Astrocyte of the cerebellum (primary cell): ENCODE results near the gene PCAT7.
"Not testable (repeated sequence)": the region's sequence is repeated elsewhere in the genome, so short reads cannot be mapped to it uniquely, and the experiment has no call there.

Experiments
- DNase-seq: peaks from one replicate; pipeline ENCODE4 v3.0.0-alpha.2; 2011; ENCODE audit warnings: low read depth
- H3K4me3 ChIP-seq: 2 replicates; pipeline ENCODE4 v1.5.1; 2011; ENCODE audit warnings: mild to moderate bottlenecking, low read depth, low read length, moderate library complexity
- CTCF ChIP-seq: IDR thresholded peaks from 2 replicates; pipeline ENCODE4 v1.5.1; 2012; ENCODE audit warnings: low read length, low read depth, moderate library complexity, mild to moderate bottlenecking; ENCODE audit errors: missing control alignments
- in situ Hi-C: cut with HindIII; loops from 2 replicates; pipeline ENCODE4 v1.10.0; 2017; ENCODE audit warnings: low sequenced_read_pairs

The PCAT7 gene

GRCh38 chr9:94533601-94534000 is 21.3 kb upstream of the PCAT7 start:
- no peak overlapping the region for H3K4me3 ChIP-seq
- DNase-seq = no peak
- in situ Hi-C loops = no loop called here
- TF ChIP-seq CTCF = no peak

GRCh38 chr9:94534901-94535300 is 20.0 kb upstream of the PCAT7 start:
- in situ Hi-C loops = no loop called here
- no peak for TF ChIP-seq CTCF
- no peak for DNase-seq
- H3K4me3 ChIP-seq = no peak overlapping the region

- in situ Hi-C loops = no loop called here
- TF ChIP-seq CTCF = no peak
- no peak for DNase-seq
- H3K4me3 ChIP-seq = no peak overlapping the region
Observed at GRCh38 chr9:94538908-94539307, 16.0 kb upstream of the PCAT7 start.

- DNase-seq, in situ Hi-C loops, H3K4me3 ChIP-seq: not testable (repeated sequence)
Observed at GRCh38 chr9:94544335-94544734, 10.5 kb upstream of the PCAT7 start.

GRCh38 chr9:94545940-94546339 is 8.9 kb upstream of the PCAT7 start:
- no peak for TF ChIP-seq CTCF
- H3K4me3 ChIP-seq = no peak overlapping the region
- DNase-seq = no peak
- in situ Hi-C loops = no loop called here

GRCh38 chr9:94553029-94553938 is 1.6 kb upstream of the PCAT7 start:
- H3K4me3 ChIP-seq = no peak overlapping the region
- no peak for TF ChIP-seq CTCF
- in situ Hi-C loops = no loop called here
- DNase-seq = no peak

- H3K4me3 ChIP-seq = no peak overlapping the region
- in situ Hi-C loops = no loop called here
- DNase-seq = no peak
- TF ChIP-seq CTCF = no peak
Observed at GRCh38 chr9:94554078-94554438, 825 bp upstream of the PCAT7 start.
